Lower leg skin (tissue), 3 donors: ENCODE data around the gene TBC1D10A.

Source experiments
- CTCF ChIP-seq, 3 donors: fragments of 450-650 bp; IDR thresholded peaks; one replicate each; pipeline ENCODE4 v1.5.1; 2016; ENCODE audit warnings: antibody characterized with exemption in 3 of 3, mild to moderate bottlenecking in 3 of 3, moderate library complexity in 2 of 3
- POLR2A ChIP-seq, 2 donors: fragments of 450-650 bp; IDR thresholded peaks; one replicate each; pipeline ENCODE4 v1.6.1; 2016 to 2017; ENCODE audit warnings: antibody characterized with exemption in 2 of 2, mild to moderate bottlenecking in 1 of 2, moderate library complexity in 1 of 2

- TF ChIP-seq CTCF (IDR thresholded peaks at IDR 0.05) (no peak), POLR2A (IDR thresholded peaks at IDR 0.05) (no peak)
These were observed 21.7 kb upstream of the TBC1D10A start for GRCh38 chr22:30348404-30348803.
